Calu3 (cell line): Measurements from ENCODE around the gene RALGPS2. TPM values are rescaled to one million over a fixed set of nuclear protein-coding genes. Genes with fewer than 3 reads are reported as not detected.

ENCODE experiments used
- BruUV-seq: library from RNA; stranded (reverse); fragments of 400-500 nt; replicated peaks from 2 replicates; lab custom pipeline; 2021; lab: Mats Ljungman, UMichigan
- CTCF ChIA-PET: fragments of 300-600 bp; sonication (Branson Sonifier 250); formaldehyde crosslinking; loops from one replicate; lab custom pipeline; 2022; ENCODE audit warnings: antibody characterized with exemption; lab: Charles Lee
- DNase-seq: peaks from one replicate; pipeline ENCODE4 v3.0.0; 2022
- H3K27ac Mint-ChIP-seq: one replicate; pipeline ENCODE4 v1.8.0; 2022; ENCODE audit warnings: mixed read lengths; ENCODE audit not compliant: unreplicated experiment
- H3K27me3 Mint-ChIP-seq: one replicate; pipeline ENCODE4 v1.8.0; 2022; ENCODE audit warnings: mixed read lengths; ENCODE audit not compliant: unreplicated experiment
- H3K36me3 Mint-ChIP-seq: one replicate; pipeline ENCODE4 v1.8.0; 2022; ENCODE audit warnings: mild to moderate bottlenecking, moderate library complexity, mixed read lengths; ENCODE audit not compliant: insufficient read depth, unreplicated experiment
- H3K4me1 Mint-ChIP-seq: one replicate; pipeline ENCODE4 v1.8.0; 2022; ENCODE audit warnings: mild to moderate bottlenecking, low read depth, mixed read lengths; ENCODE audit not compliant: unreplicated experiment
- H3K4me3 Mint-ChIP-seq: one replicate; pipeline ENCODE4 v1.8.0; 2022; ENCODE audit warnings: mild to moderate bottlenecking, low read depth, moderate library complexity, mixed read lengths; ENCODE audit not compliant: unreplicated experiment
- H3K9me3 Mint-ChIP-seq: one replicate; pipeline ENCODE4 v1.8.0; 2022; ENCODE audit warnings: low read depth, mixed read lengths; ENCODE audit not compliant: unreplicated experiment
- intact Hi-C: fragments of 100-400 bp; cut with micrococcal nuclease; formaldehyde crosslinking; loops from one replicate; pipeline ENCODE4 v1.10.0; 2022; ENCODE audit not compliant: unreplicated experiment
- total RNA-seq: library from RNA; stranded (reverse); gene quantifications from 2 replicates; pipeline ENCODE4 v1.2.3, GENCODE V29; 2022
- TF ChIP-seq, protein P1 (sequence below): fragments of 200-600 bp; IDR thresholded peaks from one replicate; pipeline ENCODE4 v1.8.0; 2022; ENCODE audit warnings: antibody characterized with exemption; ENCODE audit not compliant: unreplicated experiment

RALGPS2 gene
- total RNA-seq, 1 experiment from 2014 or later, result 47.6 TPM

GRCh38 chr1:178928976-178929375, 203.9 kb downstream of the RALGPS2 start:
- TF ChIP-seq, protein P1, sequence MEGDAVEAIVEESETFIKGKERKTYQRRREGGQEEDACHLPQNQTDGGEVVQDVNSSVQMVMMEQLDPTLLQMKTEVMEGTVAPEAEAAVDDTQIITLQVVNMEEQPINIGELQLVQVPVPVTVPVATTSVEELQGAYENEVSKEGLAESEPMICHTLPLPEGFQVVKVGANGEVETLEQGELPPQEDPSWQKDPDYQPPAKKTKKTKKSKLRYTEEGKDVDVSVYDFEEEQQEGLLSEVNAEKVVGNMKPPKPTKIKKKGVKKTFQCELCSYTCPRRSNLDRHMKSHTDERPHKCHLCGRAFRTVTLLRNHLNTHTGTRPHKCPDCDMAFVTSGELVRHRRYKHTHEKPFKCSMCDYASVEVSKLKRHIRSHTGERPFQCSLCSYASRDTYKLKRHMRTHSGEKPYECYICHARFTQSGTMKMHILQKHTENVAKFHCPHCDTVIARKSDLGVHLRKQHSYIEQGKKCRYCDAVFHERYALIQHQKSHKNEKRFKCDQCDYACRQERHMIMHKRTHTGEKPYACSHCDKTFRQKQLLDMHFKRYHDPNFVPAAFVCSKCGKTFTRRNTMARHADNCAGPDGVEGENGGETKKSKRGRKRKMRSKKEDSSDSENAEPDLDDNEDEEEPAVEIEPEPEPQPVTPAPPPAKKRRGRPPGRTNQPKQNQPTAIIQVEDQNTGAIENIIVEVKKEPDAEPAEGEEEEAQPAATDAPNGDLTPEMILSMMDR, result no peak
- H3K27me3 Mint-ChIP-seq, result no peaks in the 10 kb centered on the region
- BruUV-seq, result no TSS peak
- no peak overlapping the region for H3K4me3 Mint-ChIP-seq
- no peak overlapping the region for H3K27ac Mint-ChIP-seq
- H3K9me3 Mint-ChIP-seq, result no peaks in the 10 kb centered on the region
- CTCF ChIA-PET, result interaction anchor here (0.6 kb wide), 1 partner anchor 61 kb away, joined by 3 read pairs; no protein-coding TSS in a partner anchor
- no peaks in the 10 kb centered on the region for H3K36me3 Mint-ChIP-seq
- no peak for DNase-seq
- intact Hi-C loops, result no loop called here
- peaks cover 9% of the 10 kb centered on the region for H3K4me1 Mint-ChIP-seq

- no peak overlapping the region for H3K27ac Mint-ChIP-seq
Observed at GRCh38 chr1:178931858-178932551, 207.0 kb downstream of the RALGPS2 start.

DNA sequence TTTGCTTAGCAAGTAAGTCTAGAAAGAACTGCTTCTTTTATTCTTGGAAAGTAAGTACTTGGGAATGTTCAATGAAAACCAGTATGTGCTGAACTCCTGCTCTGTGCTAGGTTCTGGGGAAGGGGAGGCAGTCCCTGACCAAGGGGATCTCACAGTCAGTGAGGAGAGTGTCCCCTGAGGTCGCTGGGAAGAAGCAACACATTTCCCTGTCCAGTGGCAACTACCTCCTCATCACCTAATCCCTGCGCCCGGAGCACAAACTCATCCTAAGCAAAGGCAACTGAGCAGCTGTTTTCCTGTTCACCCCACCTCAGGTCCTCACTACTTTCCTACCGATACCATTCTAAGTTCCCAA, 207.5 kb downstream of the RALGPS2 start:
- H3K27ac Mint-ChIP-seq, result no peak overlapping the region
- TF ChIP-seq, protein P1, result no peak
- intact Hi-C loops, result no loop called here
- H3K27me3 Mint-ChIP-seq, result no peaks in the 10 kb centered on the region
- peaks cover 9% of the 10 kb centered on the region for H3K4me1 Mint-ChIP-seq
- BruUV-seq, result no TSS peak
- no peaks in the 10 kb centered on the region for H3K9me3 Mint-ChIP-seq
- H3K4me3 Mint-ChIP-seq, result no peak overlapping the region
- DNase-seq, result no peak
- no peaks in the 10 kb centered on the region for H3K36me3 Mint-ChIP-seq
- CTCF ChIA-PET, result no interaction called here

More at GRCh38 chr1:178931858-178932551, 207.0 kb downstream of the RALGPS2 start:
- no TSS peak for BruUV-seq
- no peak for DNase-seq
- H3K27me3 Mint-ChIP-seq, result no peaks in the 10 kb centered on the region
- H3K4me3 Mint-ChIP-seq, result no peak overlapping the region
- TF ChIP-seq, protein P1, result no peak
- intact Hi-C loops, result no loop called here
- no peaks in the 10 kb centered on the region for H3K9me3 Mint-ChIP-seq
- CTCF ChIA-PET, result no interaction called here
- H3K36me3 Mint-ChIP-seq, result no peaks in the 10 kb centered on the region
- H3K4me1 Mint-ChIP-seq, result peaks cover 9% of the 10 kb centered on the region

DNA sequence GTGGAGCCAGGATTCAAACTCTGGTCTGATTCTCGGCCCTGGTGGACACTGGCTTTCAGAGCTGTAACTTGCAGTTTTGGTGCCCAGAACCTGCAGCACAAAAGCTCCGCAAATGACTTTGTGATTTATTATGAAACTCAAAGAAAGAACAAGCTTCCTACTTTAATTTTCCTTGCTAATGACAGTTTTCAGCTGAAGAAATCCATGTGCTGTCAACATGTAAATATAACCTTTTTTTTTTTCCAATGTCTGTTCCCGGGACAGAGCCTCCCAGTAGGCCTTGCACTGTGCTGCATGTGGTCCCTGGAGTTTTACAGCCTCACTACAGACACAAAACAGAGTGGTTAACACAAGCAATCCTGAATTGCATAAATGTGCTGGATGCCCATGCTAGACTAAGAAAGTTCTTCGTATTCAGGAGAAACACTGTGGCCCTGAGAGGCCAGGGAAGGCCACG, 208.1 kb downstream of the RALGPS2 start:
- TF ChIP-seq, protein P1, result no peak
- intact Hi-C loops, result no loop called here
- Mint-ChIP-seq H3K4me3 (no peak overlapping the region), H3K9me3 (no peaks in the 10 kb centered on the region), H3K27me3 (no peaks in the 10 kb centered on the region), H3K36me3 (no peaks in the 10 kb centered on the region), H3K4me1 (peaks cover 9% of the 10 kb centered on the region), H3K27ac (no peak overlapping the region)
- BruUV-seq, result no TSS peak
- DNase-seq, result no peak
- CTCF ChIA-PET, result no interaction called here
